SU-DHL-6 (cell line): Measurements from ENCODE around the gene SLC7A5.

Source experiments
- CTCF ChIP-seq: fragments of 200-600 bp; sonication (generic); IDR thresholded peaks from one replicate; pipeline ENCODE4 v1.5.1; 2017; ENCODE audit warnings: antibody characterized with exemption, mild to moderate bottlenecking, low read length, moderate library complexity; ENCODE audit not compliant: insufficient read depth, poor library complexity, severe bottlenecking
- EZH2phosphoT487 ChIP-seq: fragments of 200-600 bp; sonication (generic), shearing (Covaris generic); conservative IDR thresholded peaks from 2 replicates; pipeline ENCODE4 v1.6.1; 2018; ENCODE audit warnings: mild to moderate bottlenecking, antibody characterized with exemption, low read length, moderate library complexity, mixed read lengths

- TF ChIP-seq CTCF, result peak; percentile 94
- TF ChIP-seq EZH2phosphoT487, result no peak
Observed at GRCh38 chr16:87850009-87851006, 19.0 kb downstream of the SLC7A5 start.
